GM21717 (cell line): Measurements from ENCODE around the gene NOVA2.
A peak's percentile ranks its signal among the peaks of the same experiment; 100 is the strongest.

ENCODE experiments used
- ATAC-seq: cut with Tn5 transposase; IDR thresholded peaks from one replicate; pipeline ENCODE4 v1.9.1; 2021; ENCODE audit warnings: mild to moderate bottlenecking, moderate library complexity; ENCODE audit not compliant: unreplicated experiment

NOVA2 gene

GRCh38 chr19:45927565-45928261 is 46.0 kb downstream of the NOVA2 start:
- ATAC-seq: no peak

- no peak for ATAC-seq
These were observed 48.7 kb downstream of the NOVA2 start for GRCh38 chr19:45924891-45925447.

- no peak for ATAC-seq
These were observed 51.4 kb downstream of the NOVA2 start for GRCh38 chr19:45922281-45922680.

- ATAC-seq: no peak
These were observed 53.2 kb downstream of the NOVA2 start for GRCh38 chr19:45920458-45920857.

- no peak for ATAC-seq
These were observed 54.0 kb downstream of the NOVA2 start for GRCh38 chr19:45919678-45920077.

GRCh38 chr19:45918721-45919120 is 54.9 kb downstream of the NOVA2 start:
- no peak for ATAC-seq

- no peak for ATAC-seq
These were observed 56.1 kb downstream of the NOVA2 start for GRCh38 chr19:45917421-45918091.

- ATAC-seq: no peak
These were observed 59.5 kb downstream of the NOVA2 start, which contains the start of gene NANOS2 for GRCh38 chr19:45913874-45914830. TSS of gene NANOS2 (minus strand) at chr19:45914778. CDS start at chr19:45914693, 85 bp downstream.

- no peak for ATAC-seq
These were observed 62.4 kb downstream of the NOVA2 start for GRCh38 chr19:45911291-45911690.

- no peak for ATAC-seq
These were observed 64.7 kb downstream of the NOVA2 start for GRCh38 chr19:45908956-45909355.

GRCh38 chr19:45906221-45906620 is 67.4 kb downstream of the NOVA2 start:
- ATAC-seq: no peak

- no peak for ATAC-seq
These were observed 68.7 kb downstream of the NOVA2 start for GRCh38 chr19:45905011-45905410.

GRCh38 chr19:45902651-45903625 is 70.7 kb downstream of the NOVA2 start:
- ATAC-seq: peak; percentile 70

GRCh38 chr19:45901912-45902650 is 71.6 kb downstream of the NOVA2 start, which contains the start of gene MYPOP:
TSS of gene MYPOP (minus strand) at chr19:45902613. CDS start at chr19:45901773, 840 bp downstream.
- ATAC-seq: no peak

- ATAC-seq: no peak
These were observed 72.2 kb downstream of the NOVA2 start for GRCh38 chr19:45901432-45901911.

- no peak for ATAC-seq
These were observed 72.8 kb downstream of the NOVA2 start for GRCh38 chr19:45900738-45901431.

GRCh38 chr19:45899919-45900589 is 73.6 kb downstream of the NOVA2 start:
- ATAC-seq: no peak

GRCh38 chr19:45899253-45899652 is 74.4 kb downstream of the NOVA2 start:
- no peak for ATAC-seq
